ENCODE data around the gene SH3BGRL. TPM values are rescaled to one million over a fixed set of nuclear protein-coding genes. Genes with fewer than 3 reads are reported as not detected.

Gene SH3BGRL
- total RNA-seq, 4 donors from 2014 or later: 95.9 to 151 (median 113) TPM

GRCh38 chrX:81278616-81279015 is 76.7 kb downstream of the SH3BGRL start:
- TF ChIP-seq POLR2A (IDR thresholded peaks at IDR 0.05): no peak
- no peak for TF ChIP-seq CTCF (IDR thresholded peaks at IDR 0.05)
- TF ChIP-seq EP300 (IDR thresholded peaks at IDR 0.05): no peak
- no peaks in the 10 kb centered on the region for H3K27me3 ChIP-seq
- no peaks in the 10 kb centered on the region for H3K9me3 ChIP-seq
- no peak overlapping the region for H3K27ac ChIP-seq
- no peak for DNase-seq (ENCODE audit: low spot score in 2 of 2)
- H3K4me3 ChIP-seq: no peak overlapping the region
- 70 to 88% methylated on average over 2 of the region's 2 CpGs for WGBS, 2 donors
- H3K4me1 ChIP-seq: no peaks in the 10 kb centered on the region
- H3K36me3 ChIP-seq: peaks cover 0 to 31% (median 0%) of the 10 kb centered on the region in 3 donors

- Histone ChIP-seq H3K27ac (no peak overlapping the region), H3K4me1 (no peaks in the 10 kb centered on the region), H3K4me3 (no peak overlapping the region), H3K9me3 (no peaks in the 10 kb centered on the region), H3K36me3 (peaks cover 0 to 31% (median 0%) of the 10 kb centered on the region in 3 donors), H3K27me3 (no peaks in the 10 kb centered on the region)
- WGBS, 2 donors: 72 to 98% methylated on average over 7 to 8 of the region's 8 CpGs
- no peak for TF ChIP-seq POLR2A (IDR thresholded peaks at IDR 0.05)
- no peak for DNase-seq (ENCODE audit: low spot score in 2 of 2)
Observed at GRCh38 chrX:81280148-81280547, 78.2 kb downstream of the SH3BGRL start.

- no peaks in the 10 kb centered on the region for H3K27me3 ChIP-seq
- no peak for DNase-seq (ENCODE audit: low spot score in 2 of 2)
- WGBS, 2 donors: 60 to 77% methylated on average over 3 of the region's 3 CpGs
Observed at GRCh38 chrX:81286075-81286474, 84.2 kb downstream of the SH3BGRL start.

GRCh38 chrX:81286608-81287007 is 84.7 kb downstream of the SH3BGRL start:
- no peak overlapping the region for H3K27ac ChIP-seq
- H3K4me1 ChIP-seq: no peaks in the 10 kb centered on the region

More at GRCh38 chrX:81286075-81286474, 84.2 kb downstream of the SH3BGRL start:
- Histone ChIP-seq H3K4me3 (no peak overlapping the region), H3K36me3 (peaks cover 0 to 8% (median 0%) of the 10 kb centered on the region in 3 donors), H3K27ac (no peak overlapping the region), H3K4me1 (no peaks in the 10 kb centered on the region), H3K9me3 (no peaks in the 10 kb centered on the region)
- TF ChIP-seq CTCF (IDR thresholded peaks at IDR 0.05) (no peak), EP300 (IDR thresholded peaks at IDR 0.05) (no peak), POLR2A (IDR thresholded peaks at IDR 0.05) (no peak)

DNA sequence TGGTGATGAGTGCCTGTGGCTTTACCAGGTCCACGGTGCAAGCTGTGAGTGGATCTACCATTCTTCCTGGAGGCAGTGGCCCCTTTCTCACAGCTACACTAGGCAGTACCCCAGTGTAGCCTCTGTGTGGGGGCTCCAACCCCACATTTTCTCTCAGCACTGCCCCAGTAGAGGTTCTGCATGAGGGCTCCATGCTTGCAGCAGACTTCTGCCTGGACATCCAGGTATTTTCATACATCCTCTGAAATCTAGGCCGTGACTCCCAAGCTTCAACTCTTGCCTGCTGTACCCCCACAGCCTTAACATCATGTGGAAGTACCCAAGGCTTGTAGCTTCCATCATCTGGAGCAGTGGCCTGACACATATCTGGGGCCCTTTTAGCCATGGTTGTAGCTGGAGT is 90.1 kb downstream of the SH3BGRL start:
- 89 to 92% methylated on average over 1 to 2 of the region's 2 CpGs for WGBS, 2 donors
- H3K27ac ChIP-seq: no peak overlapping the region
- peaks cover 0 to 29% (median 0%) of the 10 kb centered on the region in 4 donors for H3K9me3 ChIP-seq
- H3K36me3 ChIP-seq: peaks cover 0 to 44% (median 0%) of the 10 kb centered on the region in 3 donors
- H3K4me1 ChIP-seq: no peaks in the 10 kb centered on the region
- H3K27me3 ChIP-seq: no peaks in the 10 kb centered on the region
- no peak for DNase-seq (ENCODE audit: low spot score in 2 of 2)
- no peak overlapping the region for H3K4me3 ChIP-seq
- no peak for TF ChIP-seq CTCF (IDR thresholded peaks at IDR 0.05)
- no peak for TF ChIP-seq POLR2A (IDR thresholded peaks at IDR 0.05)
- TF ChIP-seq EP300 (IDR thresholded peaks at IDR 0.05): no peak

More at GRCh38 chrX:81286608-81287007, 84.7 kb downstream of the SH3BGRL start:
- Histone ChIP-seq H3K36me3 (peaks cover 0 to 13% (median 0%) of the 10 kb centered on the region in 3 donors), H3K4me3 (no peak overlapping the region), H3K27me3 (no peaks in the 10 kb centered on the region), H3K9me3 (peaks cover 0 to 4% (median 0%) of the 10 kb centered on the region in 4 donors)
- TF ChIP-seq POLR2A (IDR thresholded peaks at IDR 0.05): no peak
- TF ChIP-seq EP300 (IDR thresholded peaks at IDR 0.05): no peak
- no peak for TF ChIP-seq CTCF (IDR thresholded peaks at IDR 0.05)
- WGBS, 2 donors: 62 to 79% methylated on average over 1 of the region's 1 CpG
- no peak for DNase-seq (ENCODE audit: low spot score in 2 of 2)

GRCh38 chrX:81294101-81294500 is 92.2 kb downstream of the SH3BGRL start:
- no peaks in the 10 kb centered on the region for H3K27me3 ChIP-seq
- H3K4me1 ChIP-seq: no peaks in the 10 kb centered on the region
- no peak for TF ChIP-seq POLR2A (IDR thresholded peaks at IDR 0.05)
- no peak for TF ChIP-seq CTCF (IDR thresholded peaks at IDR 0.05)
- no peak for TF ChIP-seq EP300 (IDR thresholded peaks at IDR 0.05)
- no peak overlapping the region for H3K27ac ChIP-seq
- no peak for DNase-seq (ENCODE audit: low spot score in 2 of 2)
- H3K36me3 ChIP-seq: peaks cover 0 to 44% (median 0%) of the 10 kb centered on the region in 3 donors
- peaks cover 0 to 29% (median 0%) of the 10 kb centered on the region in 4 donors for H3K9me3 ChIP-seq
- WGBS, 2 donors: 93 to 100% methylated on average over 2 of the region's 2 CpGs
- H3K4me3 ChIP-seq: no peak overlapping the region
